HG02884 (cell line): ENCODE results near the gene MAGEA4.
"Not testable (repeated sequence)": the region's sequence is repeated elsewhere in the genome, so short reads cannot be mapped to it uniquely, and the experiment has no call there.

Source experiments
- ATAC-seq: cut with Tn5 transposase; IDR thresholded peaks from one replicate; pipeline ENCODE4 v1.9.1; 2021; ENCODE audit warnings: mild to moderate bottlenecking, moderate library complexity; ENCODE audit not compliant: unreplicated experiment

The MAGEA4 gene

GRCh38 chrX:151912780-151913179, at the start of gene MAGEA4:
Gene MAGEA4 (plus strand): TSS chrX:151912889. CDS start chrX:151923665, 10,776 bp downstream.
- no peak for ATAC-seq

DNA sequence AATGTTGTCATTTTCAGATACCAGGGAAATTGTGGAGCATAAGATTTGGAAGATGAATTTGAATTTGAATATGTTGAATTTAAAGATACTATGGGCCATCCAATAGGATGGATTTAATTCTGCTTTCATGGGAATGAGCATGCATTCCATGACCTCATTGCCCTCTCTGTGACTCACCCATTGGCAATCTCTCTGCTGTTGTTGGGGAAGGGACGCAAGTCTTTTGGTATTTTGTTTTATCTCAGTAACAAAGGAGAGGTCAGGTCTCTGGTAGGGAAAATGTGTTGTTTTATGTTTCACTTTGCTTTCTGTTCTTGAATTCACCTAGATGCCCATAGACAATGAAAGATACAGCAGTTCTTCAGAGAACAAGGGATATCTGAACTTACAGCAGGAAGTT, 42.1 kb upstream of the MAGEA4 start:
- no peak for ATAC-seq

DNA sequence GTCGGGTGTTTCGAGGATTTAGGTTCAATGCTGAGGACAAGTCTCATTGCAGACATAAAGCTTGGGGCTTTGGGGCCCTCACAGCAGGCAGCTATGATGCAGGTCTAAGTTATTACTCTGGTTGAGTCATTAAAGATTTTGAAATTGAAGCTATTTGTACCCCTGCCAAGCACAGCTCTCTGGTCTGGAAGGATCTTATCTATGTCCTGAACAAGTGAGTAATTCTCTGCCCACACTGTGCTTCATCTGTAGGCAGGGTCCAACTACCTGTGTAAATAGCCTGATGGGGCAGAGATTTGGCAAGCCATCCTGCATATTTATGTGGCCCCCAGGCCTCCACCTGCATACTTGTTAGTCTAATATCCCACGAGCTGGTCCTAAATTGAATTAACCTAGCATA, 41.4 kb upstream of the MAGEA4 start:
- no peak for ATAC-seq

GRCh38 chrX:151873096-151873495, 39.6 kb upstream of the MAGEA4 start:
- no peak for ATAC-seq

GRCh38 chrX:151875270-151876026, 37.2 kb upstream of the MAGEA4 start:
- no peak for ATAC-seq

GRCh38 chrX:151878574-151878973, 34.1 kb upstream of the MAGEA4 start:
- ATAC-seq, result no peak

- ATAC-seq, result no peak
Measured at GRCh38 chrX:151879856-151880255, 32.8 kb upstream of the MAGEA4 start.

DNA sequence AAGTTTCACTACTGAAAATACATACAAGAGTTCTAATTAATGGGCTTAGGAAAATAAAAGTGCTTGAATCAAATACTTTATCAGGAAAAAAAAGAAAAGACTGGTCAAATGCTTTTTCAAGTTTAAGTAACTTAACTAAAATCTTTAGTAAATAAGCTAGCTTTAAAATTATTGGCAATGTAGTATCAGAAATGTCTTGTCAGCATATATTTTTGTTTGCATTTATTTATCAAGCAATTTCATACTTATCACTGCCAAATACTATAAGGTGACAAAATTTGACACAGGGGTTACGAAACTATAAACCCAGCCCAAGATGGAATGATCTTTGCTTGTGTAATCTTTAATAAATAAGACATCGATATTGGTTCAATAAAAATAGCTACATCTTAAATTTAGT, 31.8 kb upstream of the MAGEA4 start:
- no peak for ATAC-seq

DNA sequence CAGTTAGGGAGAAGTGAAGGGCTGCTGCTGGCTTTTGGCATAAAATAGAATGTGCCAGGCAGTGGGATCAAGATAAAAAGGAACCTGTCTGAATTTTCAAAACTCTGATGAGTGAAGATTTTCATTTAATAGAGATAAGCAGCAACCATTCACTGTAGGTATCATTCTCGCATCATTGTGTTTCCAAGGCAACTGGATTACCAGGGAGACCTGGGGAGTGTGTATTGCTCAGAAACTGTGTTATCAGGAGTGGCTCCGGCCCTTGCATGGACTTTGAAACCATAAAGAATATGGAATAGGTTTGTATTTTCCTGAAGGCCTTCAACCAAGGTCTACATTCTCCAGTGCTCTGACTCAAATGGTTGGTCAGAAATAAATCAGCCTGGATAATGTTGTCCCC, 23.3 kb upstream of the MAGEA4 start:
- no peak for ATAC-seq

- no peak for ATAC-seq
Measured at GRCh38 chrX:151896734-151897474, 15.8 kb upstream of the MAGEA4 start.

GRCh38 chrX:151899622-151900021, 13.1 kb upstream of the MAGEA4 start:
- no peak for ATAC-seq

- no peak for ATAC-seq
Measured at GRCh38 chrX:151901826-151902225, 10.9 kb upstream of the MAGEA4 start.

DNA sequence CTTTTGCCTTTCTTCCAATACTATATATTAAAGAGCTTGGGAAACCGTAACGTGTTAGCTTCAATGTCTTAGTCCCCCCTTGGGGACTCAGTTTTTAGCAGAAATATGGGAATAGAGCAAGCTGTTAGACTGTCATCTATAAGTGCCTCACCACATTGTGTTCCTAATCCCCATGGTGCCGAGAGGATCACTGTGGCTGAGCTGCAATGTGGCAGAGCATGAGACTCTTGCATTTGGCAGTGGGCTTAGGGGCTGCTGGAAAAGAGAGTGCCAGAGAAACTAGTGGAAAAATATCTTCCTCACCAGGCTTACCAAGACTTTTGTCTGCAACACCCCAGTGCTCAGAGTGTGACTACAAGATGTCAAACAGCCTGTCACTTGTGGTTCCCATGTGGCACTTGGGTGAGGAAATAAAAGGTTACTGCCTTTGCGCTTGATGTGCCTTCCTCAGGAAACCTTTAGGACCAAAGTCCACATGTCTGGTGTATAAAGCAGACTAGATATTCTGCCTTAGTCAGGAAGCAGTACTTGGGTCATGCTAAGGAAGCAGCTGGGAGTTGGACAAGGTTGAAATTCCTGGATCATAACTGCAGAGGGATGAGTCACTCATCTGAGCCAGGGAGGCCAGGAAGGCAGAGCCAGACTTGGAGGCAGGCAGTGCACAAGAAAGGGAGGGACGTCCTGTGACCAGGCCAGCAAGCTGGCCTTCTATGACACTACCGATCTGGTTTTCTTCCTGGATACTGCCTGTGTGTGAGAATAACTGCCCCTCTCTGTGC, 9.7 kb upstream of the MAGEA4 start:
- ATAC-seq, result no peak

DNA sequence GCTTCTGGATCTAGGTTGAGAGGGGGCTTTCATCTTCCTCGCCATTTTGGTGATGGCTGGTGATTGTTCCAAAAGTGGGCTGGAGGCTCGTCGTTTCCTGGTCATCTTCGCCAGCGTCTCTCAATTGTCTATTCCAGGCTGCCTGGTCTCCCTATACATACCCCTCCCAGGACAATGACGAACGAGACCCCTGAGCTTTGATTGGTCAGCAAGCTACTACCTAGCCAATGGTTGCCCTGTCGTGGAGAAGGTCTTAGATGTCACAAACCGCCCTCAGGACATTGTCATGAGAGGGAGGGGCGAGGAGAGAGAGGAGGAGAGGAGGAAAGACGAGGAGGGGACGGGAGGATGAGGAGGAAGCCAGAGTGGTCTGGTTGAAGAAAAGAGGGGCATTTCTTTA, 7.7 kb upstream of the MAGEA4 start:
- ATAC-seq, result no peak

- no peak for ATAC-seq
Measured at GRCh38 chrX:151912221-151912620, 468 bp upstream of the MAGEA4 start.

- not testable (repeated sequence) for ATAC-seq
Measured at GRCh38 chrX:151918736-151919135, 6.0 kb downstream of the MAGEA4 start.

DNA sequence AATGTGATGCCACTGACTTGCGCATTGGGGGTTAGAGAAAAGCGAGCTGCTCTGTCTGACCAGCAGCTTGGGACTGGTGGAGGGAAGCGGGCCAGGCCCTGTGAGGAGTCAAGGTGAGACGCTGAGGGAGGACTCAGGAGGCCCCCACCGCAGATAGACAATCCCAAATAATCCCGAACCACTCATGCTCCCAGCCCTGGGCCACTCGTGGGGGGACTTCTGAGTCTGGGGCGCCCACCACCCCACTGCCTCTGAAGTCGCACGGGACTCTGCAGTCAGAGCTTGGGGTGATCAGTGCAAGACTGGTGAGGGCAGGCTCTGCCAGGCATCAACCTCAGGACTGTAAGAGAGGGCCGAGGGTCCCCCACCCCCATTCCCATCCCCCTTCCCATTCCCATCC, 6.9 kb downstream of the MAGEA4 start:
- ATAC-seq, result no peak

DNA sequence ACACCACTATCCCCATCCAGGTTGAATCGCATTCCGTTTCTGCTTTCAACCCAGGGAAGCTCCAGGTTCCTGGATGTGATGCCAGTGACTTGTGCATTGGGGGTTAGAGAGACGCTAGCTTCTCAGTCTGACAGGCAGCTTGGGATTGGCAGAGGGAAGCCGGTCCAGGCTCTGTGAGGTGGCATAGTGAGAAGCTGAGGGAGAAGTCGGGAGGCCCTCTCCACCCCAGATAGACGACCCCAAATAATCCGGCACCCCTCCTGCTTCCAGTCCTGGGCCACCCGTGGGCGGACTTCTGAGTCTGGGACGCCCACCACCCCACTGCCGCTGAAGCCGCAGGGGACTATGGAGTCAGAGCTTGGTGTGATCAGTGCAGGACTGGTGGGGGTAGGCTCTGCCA, 7.4 kb downstream of the MAGEA4 start:
- no peak for ATAC-seq

DNA sequence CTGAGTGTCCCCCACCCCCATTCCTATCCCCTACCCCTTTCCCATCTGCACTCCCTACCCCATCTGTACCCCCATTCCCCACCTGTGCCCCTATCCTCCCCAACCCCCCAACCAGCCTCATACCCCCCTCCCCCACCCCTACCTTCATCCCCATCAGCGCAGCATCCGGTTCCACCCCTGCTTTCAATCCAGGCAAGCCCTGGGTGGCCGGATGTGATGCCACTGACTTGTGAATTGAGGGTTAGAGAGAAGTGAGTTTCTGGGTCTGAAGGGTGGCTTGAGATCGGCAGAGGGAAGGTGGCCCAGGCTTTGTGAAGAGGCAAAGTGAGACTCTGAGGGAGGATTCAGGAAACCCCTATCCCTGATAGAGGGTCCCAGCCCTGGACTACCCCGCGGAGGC, 7.8 kb downstream of the MAGEA4 start:
- ATAC-seq, result no peak

GRCh38 chrX:151921292-151921691, 8.6 kb downstream of the MAGEA4 start:
- no peak for ATAC-seq

- ATAC-seq, result no peak
Measured at GRCh38 chrX:151921866-151922265, 9.2 kb downstream of the MAGEA4 start.

DNA sequence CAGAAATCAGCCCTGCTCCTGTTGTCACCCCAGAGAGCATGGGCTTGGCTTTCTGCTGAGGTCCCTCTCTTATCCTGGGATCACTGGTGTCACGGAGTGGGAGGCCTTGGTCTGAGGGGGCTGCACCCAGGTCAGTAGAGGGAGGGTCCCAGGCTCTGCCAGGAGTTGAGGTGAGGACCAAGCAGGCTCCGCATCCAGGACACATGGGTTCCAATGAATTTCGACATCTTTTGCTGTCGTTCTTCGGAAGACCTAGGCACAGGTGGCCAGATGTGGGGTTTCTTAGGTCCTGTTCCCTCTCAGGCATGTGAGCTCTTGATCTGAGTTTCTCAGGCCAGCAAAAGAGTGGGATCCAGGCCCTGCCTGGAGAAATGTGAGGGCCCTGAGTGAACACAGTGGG, 10.0 kb downstream of the MAGEA4 start:
- ATAC-seq, result no peak
